CD4-positive, alpha-beta memory T cell (primary cell): ENCODE results near the gene ZC3H18. TPM values are rescaled to one million over a fixed set of nuclear protein-coding genes. Genes with fewer than 3 reads are reported as not detected.
A peak's percentile ranks its signal among the peaks of the same experiment; 100 is the strongest.

Experiments used
- CTCF ChIA-PET: fragments of 350-600 bp; sonication (Branson Sonifier 250); formaldehyde crosslinking; loops from one replicate; lab custom pipeline; 2021; ENCODE audit warnings: inconsistent platforms; ENCODE audit not compliant: partially characterized antibody; lab: Charles Lee
- POLR2A ChIA-PET: fragments of 350-600 bp; sonication (Branson Sonifier 250); formaldehyde crosslinking; loops from one replicate; lab custom pipeline; 2021; ENCODE audit not compliant: partially characterized antibody; lab: Charles Lee
- DNase-seq, 5 donors: peaks; one replicate each; pipeline versions ENCODE4 v3.0.0 to v3.0.0-alpha.2; 2020 to 2022; ENCODE audit warnings: mixed read lengths in 1 of 5
- H3K27ac ChIP-seq: one replicate; pipeline ENCODE4 v1.7.0; 2013; ENCODE audit warnings: low read depth, low read length
- H3K27me3 ChIP-seq: 2 replicates; pipeline ENCODE4 v1.7.0; 2013; ENCODE audit warnings: mild to moderate bottlenecking, low read length, moderate library complexity; ENCODE audit not compliant: insufficient read depth
- H3K36me3 ChIP-seq: 2 replicates; pipeline ENCODE4 v1.7.0; 2013; ENCODE audit warnings: mild to moderate bottlenecking, low read length, moderate library complexity; ENCODE audit not compliant: insufficient read depth
- H3K4me1 ChIP-seq: 2 replicates; pipeline ENCODE4 v1.7.0; 2013; ENCODE audit warnings: mild to moderate bottlenecking, low read length, moderate library complexity; ENCODE audit not compliant: insufficient read depth
- H3K4me3 ChIP-seq, 2 donors: one replicate each; pipeline ENCODE4 v1.7.0; 2013; ENCODE audit warnings: low read length in 2 of 2, mild to moderate bottlenecking in 1 of 2
- H3K9me3 ChIP-seq, 2 donors: one replicate each; pipeline ENCODE4 v1.7.0; 2013; ENCODE audit warnings: low read length in 2 of 2, control low read depth in 1 of 2; ENCODE audit not compliant: control insufficient read depth in 1 of 2
- H3K27ac Mint-ChIP-seq, 7 donors: one replicate each; pipeline ENCODE4 v1.8.0; 2020 to 2021; ENCODE audit warnings: mixed read lengths in 7 of 7, mild to moderate bottlenecking in 6 of 7, inconsistent platforms in 3 of 7, moderate library complexity in 3 of 7
- H3K27me3 Mint-ChIP-seq, 2 donors: one replicate each; pipeline ENCODE4 v1.8.0; 2020 to 2021; ENCODE audit warnings: mixed read lengths in 2 of 2
- H3K36me3 Mint-ChIP-seq, 2 donors: one replicate each; pipeline ENCODE4 v1.8.0; 2020 to 2021; ENCODE audit warnings: mixed read lengths in 2 of 2, inconsistent platforms in 1 of 2, mild to moderate bottlenecking in 1 of 2
- H3K4me1 Mint-ChIP-seq, 4 donors: one replicate each; pipeline ENCODE4 v1.8.0; 2020 to 2021; ENCODE audit warnings: mixed read lengths in 4 of 4, mild to moderate bottlenecking in 1 of 4
- H3K4me3 Mint-ChIP-seq, 8 donors: one replicate each; pipeline ENCODE4 v1.8.0; 2020 to 2021; ENCODE audit warnings: mixed read lengths in 8 of 8, mild to moderate bottlenecking in 7 of 8, moderate library complexity in 6 of 8, inconsistent platforms in 3 of 8
- H3K9me3 Mint-ChIP-seq, 8 donors: one replicate each; pipeline ENCODE4 v1.8.0; 2020 to 2021; ENCODE audit warnings: mixed read lengths in 8 of 8, mild to moderate bottlenecking in 5 of 8, inconsistent platforms in 3 of 8, moderate library complexity in 1 of 8
- intact Hi-C: fragments of 100-400 bp; cut with micrococcal nuclease; formaldehyde crosslinking; loops from one replicate; pipeline ENCODE4 v1.15.1; 2023
- polyA plus RNA-seq, 2 donors: library from polyadenylated mRNA; unstranded; fragments of 300-500 nt; fragmentation: Illumina TruSeq; gene quantifications; one replicate each; pipeline ENCODE4 v1.2.3, GENCODE V29; 2021
- total RNA-seq, 2 experiments: library from RNA; stranded (reverse); gene quantifications; one replicate each; pipeline ENCODE4 v1.2.3, GENCODE V29; 2021

Gene ZC3H18
- total and polyA plus RNA-seq, 4 experiments from 2014 or later: 3.0 to 91.5 (median 54.0) TPM

- Mint-ChIP-seq H3K9me3 (no peaks in the 10 kb centered on the region), H3K27ac (no peak overlapping the region), H3K4me1 (peaks cover 0 to 2% (median 0%) of the 10 kb centered on the region in 4 donors), H3K4me3 (no peak overlapping the region), H3K27me3 (no peaks in the 10 kb centered on the region), H3K36me3 (peaks cover 0 to 2% of the 10 kb centered on the region in 2 donors)
- intact Hi-C loops: no loop called here
- no peak overlapping the region for H3K27ac ChIP-seq
- ChIA-PET POLR2A (interaction anchor here (0.9 to 3.7 kb wide), 4 partner anchors 9 to 32 kb away, joined by 3 to 11 read pairs (median 3); no protein-coding TSS in a partner anchor), CTCF (no interaction called here)
- no peaks in the 10 kb centered on the region for H3K27me3 ChIP-seq
- H3K36me3 ChIP-seq: peaks cover 3% of the 10 kb centered on the region
- H3K9me3 ChIP-seq: no peaks in the 10 kb centered on the region
- H3K4me1 ChIP-seq: no peaks in the 10 kb centered on the region
- DNase-seq: no peak
- no peak overlapping the region for H3K4me3 ChIP-seq
Observed at GRCh38 chr16:88671806-88672205, 101.6 kb downstream of the ZC3H18 start.

GRCh38 chr16:88672776-88673175, 102.6 kb downstream of the ZC3H18 start:
- DNase-seq: no peak
- CTCF ChIA-PET: no interaction called here
- Histone ChIP-seq H3K27ac (no peak overlapping the region), H3K36me3 (peaks cover 12% of the 10 kb centered on the region), H3K27me3 (no peaks in the 10 kb centered on the region), H3K9me3 (no peaks in the 10 kb centered on the region), H3K4me1 (no peaks in the 10 kb centered on the region), H3K4me3 (no peak overlapping the region)
- Mint-ChIP-seq H3K9me3 (no peaks in the 10 kb centered on the region), H3K4me1 (no peaks in the 10 kb centered on the region), H3K27me3 (no peaks in the 10 kb centered on the region), H3K27ac (no peak overlapping the region), H3K4me3 (no peak overlapping the region), H3K36me3 (peaks cover 0 to 4% of the 10 kb centered on the region in 2 donors)
- intact Hi-C loops: no loop called here
- POLR2A ChIA-PET: interaction anchor here (1.1 to 3.7 kb wide), 2 partner anchors 8 to 27 kb away, joined by 3 to 11 read pairs; no protein-coding TSS in a partner anchor

GRCh38 chr16:88673716-88674379, 103.6 kb downstream of the ZC3H18 start:
- Histone ChIP-seq H3K27me3 (no peaks in the 10 kb centered on the region), H3K4me3 (no peak overlapping the region), H3K9me3 (no peaks in the 10 kb centered on the region), H3K4me1 (no peaks in the 10 kb centered on the region), H3K36me3 (peaks cover 23% of the 10 kb centered on the region), H3K27ac (no peak overlapping the region)
- Mint-ChIP-seq H3K4me1 (no peaks in the 10 kb centered on the region), H3K9me3 (no peaks in the 10 kb centered on the region), H3K27ac (peak overlapping the region in 1 of 7 donors; percentile 8), H3K27me3 (no peaks in the 10 kb centered on the region), H3K36me3 (peaks cover 0 to 8% of the 10 kb centered on the region in 2 donors), H3K4me3 (no peak overlapping the region)
- DNase-seq: no peak
- POLR2A ChIA-PET: interaction anchor here (1.1 kb wide), 1 partner anchor 12 kb away, joined by 4 read pairs; the partner anchor contains the start of gene SNAI3
- CTCF ChIA-PET: no interaction called here
- intact Hi-C loops: no loop called here

GRCh38 chr16:88676502-88677242, 106.5 kb downstream of the ZC3H18 start:
- H3K27me3 Mint-ChIP-seq: no peaks in the 10 kb centered on the region
- Histone ChIP-seq H3K27ac (no peak overlapping the region), H3K36me3 (peaks cover 37% of the 10 kb centered on the region), H3K9me3 (no peaks in the 10 kb centered on the region), H3K4me3 (no peak overlapping the region), H3K4me1 (peaks cover 13% of the 10 kb centered on the region), H3K27me3 (no peaks in the 10 kb centered on the region)
- H3K4me3 Mint-ChIP-seq: no peak overlapping the region
- DNase-seq: no peak
- ChIA-PET CTCF (interaction anchor here (2.0 kb wide), 1 partner anchor 8 kb away, joined by 4 read pairs; no protein-coding TSS in a partner anchor), POLR2A (interaction anchor here (8.0 kb wide), 1 partner anchor 27 kb away, joined by 91 read pairs; the partner anchor contains the start of genes CTU2 and RNF166)
- peaks cover 9 to 13% (median 10%) of the 10 kb centered on the region in 4 donors for H3K4me1 Mint-ChIP-seq
- no peak overlapping the region for H3K27ac Mint-ChIP-seq
- H3K9me3 Mint-ChIP-seq: no peaks in the 10 kb centered on the region
- peaks cover 3 to 16% of the 10 kb centered on the region in 2 donors for H3K36me3 Mint-ChIP-seq
- intact Hi-C loops: no loop called here

- intact Hi-C loops: no loop called here
- Histone ChIP-seq H3K4me1 (peaks cover 23% of the 10 kb centered on the region), H3K36me3 (peaks cover 37% of the 10 kb centered on the region), H3K27ac (no peak overlapping the region), H3K27me3 (no peaks in the 10 kb centered on the region), H3K9me3 (no peaks in the 10 kb centered on the region), H3K4me3 (no peak overlapping the region)
- no peak for DNase-seq
- POLR2A ChIA-PET: interaction anchor here (8.0 kb wide), 1 partner anchor 26 kb away, joined by 91 read pairs; the partner anchor contains the start of genes CTU2 and RNF166
- CTCF ChIA-PET: no interaction called here
- peaks cover 17 to 23% (median 20%) of the 10 kb centered on the region in 4 donors for H3K4me1 Mint-ChIP-seq
- H3K27me3 Mint-ChIP-seq: no peaks in the 10 kb centered on the region
- H3K27ac Mint-ChIP-seq: peak overlapping the region in 2 of 7 donors; percentile 50 to 61
- no peaks in the 10 kb centered on the region for H3K9me3 Mint-ChIP-seq
- H3K4me3 Mint-ChIP-seq: no peak overlapping the region
- peaks cover 3 to 24% of the 10 kb centered on the region in 2 donors for H3K36me3 Mint-ChIP-seq
Observed at GRCh38 chr16:88677721-88678120, 107.5 kb downstream of the ZC3H18 start.

GRCh38 chr16:88678224-88678979, 108.2 kb downstream of the ZC3H18 start:
- Histone ChIP-seq H3K9me3 (no peaks in the 10 kb centered on the region), H3K4me1 (peaks cover 23% of the 10 kb centered on the region), H3K4me3 (no peak overlapping the region), H3K36me3 (peaks cover 37% of the 10 kb centered on the region), H3K27ac (no peak overlapping the region), H3K27me3 (no peaks in the 10 kb centered on the region)
- Mint-ChIP-seq H3K4me3 (no peak overlapping the region), H3K27me3 (no peaks in the 10 kb centered on the region), H3K36me3 (peaks cover 3 to 24% of the 10 kb centered on the region in 2 donors), H3K4me1 (peaks cover 17 to 28% (median 20%) of the 10 kb centered on the region in 4 donors), H3K27ac (no peak overlapping the region), H3K9me3 (no peaks in the 10 kb centered on the region)
- POLR2A ChIA-PET: interaction anchor here (8.0 kb wide), 1 partner anchor 26 kb away, joined by 91 read pairs; the partner anchor contains the start of genes CTU2 and RNF166
- CTCF ChIA-PET: no interaction called here
- no peak for DNase-seq
- intact Hi-C loops: no loop called here
